Stimulated activated CD4-positive, alpha-beta T cell treated with anti-CD3 and anti-CD28 coated beads, TNF-alpha, amount 100 ng/mL, for 48 hours (primary cell): ENCODE results near the gene LGALS8.

ENCODE experiments used
- DNase-seq, 3 donors: peaks; one replicate each; pipeline ENCODE4 v3.0.0-alpha.2; 2020; ENCODE audit warnings: low read depth in 3 of 3

The LGALS8 gene

DNA sequence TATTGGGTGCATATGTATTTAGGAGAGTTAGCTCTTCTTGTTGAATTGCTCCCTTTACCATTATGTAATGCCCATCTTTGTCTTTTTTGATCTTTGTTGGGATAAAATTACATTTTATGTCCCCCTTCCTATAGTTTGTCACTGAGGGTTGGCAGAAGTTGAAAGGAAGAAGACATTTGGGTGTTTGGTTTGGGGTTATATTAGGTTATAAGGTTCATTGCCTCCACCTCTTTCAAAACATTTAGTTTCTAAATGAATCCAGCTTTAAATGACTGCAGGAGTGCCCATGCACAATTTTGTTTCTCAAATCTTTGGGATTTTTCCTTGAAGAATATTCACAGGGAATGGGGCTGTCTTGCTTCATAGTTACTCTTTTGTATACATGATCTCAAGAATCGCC is 14.6 kb upstream of the LGALS8 start:
- DNase-seq, result no peak

DNA sequence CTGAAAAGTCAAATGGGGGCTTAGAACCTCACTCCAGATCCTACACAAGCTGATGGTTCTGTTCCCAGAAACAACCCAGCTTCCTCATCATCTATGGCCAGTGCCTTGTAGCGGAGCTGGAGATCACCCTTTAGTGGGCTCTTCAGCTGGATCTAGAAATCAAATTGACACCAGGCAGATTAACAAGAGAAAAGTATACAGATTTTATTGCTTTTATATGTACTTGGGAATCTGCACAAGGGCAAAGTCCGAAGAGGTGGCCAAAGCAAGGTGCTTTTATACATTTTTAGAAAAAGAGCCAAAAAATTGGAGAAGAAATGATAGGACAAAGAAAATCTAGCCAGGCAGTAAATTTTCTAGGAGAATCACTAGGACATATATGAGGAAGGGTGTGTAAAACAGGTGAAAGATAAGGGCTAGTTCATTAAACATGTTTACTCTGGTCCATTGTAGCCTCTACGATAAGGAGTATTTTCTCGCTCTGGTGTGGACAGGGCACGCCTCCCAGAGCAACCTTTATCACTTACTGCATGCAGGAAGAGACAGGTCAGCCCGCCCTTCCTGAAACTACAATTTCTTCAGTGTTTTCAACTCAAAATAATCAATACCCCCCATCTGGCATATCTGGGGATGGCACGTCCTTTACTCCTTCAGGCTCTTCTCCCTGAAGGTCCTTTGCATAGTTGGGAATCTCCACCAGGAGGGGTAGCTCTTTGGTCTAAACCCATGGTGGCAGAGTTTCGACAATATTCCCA is 14.0 kb upstream of the LGALS8 start:
- DNase-seq, result no peak

DNA sequence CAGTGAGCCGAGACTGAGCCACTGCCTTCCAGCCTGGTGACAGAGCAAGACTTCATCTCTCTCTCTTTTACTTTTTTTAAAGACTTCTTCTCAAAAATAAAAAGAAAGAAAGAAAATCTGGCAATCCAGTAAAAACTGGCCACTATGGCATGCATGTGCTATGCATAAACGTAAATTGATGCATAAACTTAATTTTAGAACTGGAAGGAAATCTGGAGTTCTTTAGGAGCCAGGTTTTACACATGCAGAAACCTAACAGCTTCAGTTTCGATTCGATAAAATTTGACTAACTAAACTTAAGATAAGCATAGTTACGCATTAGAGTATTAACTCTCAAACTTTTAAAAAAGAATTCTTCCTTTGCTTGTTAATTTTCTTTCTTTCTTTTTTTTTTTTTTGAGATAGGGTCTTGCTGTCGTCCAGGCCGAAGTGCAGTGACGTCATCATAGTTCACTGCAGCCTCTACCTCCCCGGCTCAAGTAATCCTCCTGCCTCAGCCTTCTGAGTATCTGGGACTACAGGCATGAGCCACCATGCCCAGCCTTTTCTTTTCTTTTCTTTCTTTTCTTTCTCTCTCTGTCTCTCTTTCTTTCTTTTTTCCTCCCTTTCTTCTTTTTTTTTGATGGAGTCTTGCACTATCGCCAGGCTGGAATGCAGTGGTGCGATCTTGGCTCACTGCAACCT is 11.9 kb upstream of the LGALS8 start:
- DNase-seq, result no peak

DNA sequence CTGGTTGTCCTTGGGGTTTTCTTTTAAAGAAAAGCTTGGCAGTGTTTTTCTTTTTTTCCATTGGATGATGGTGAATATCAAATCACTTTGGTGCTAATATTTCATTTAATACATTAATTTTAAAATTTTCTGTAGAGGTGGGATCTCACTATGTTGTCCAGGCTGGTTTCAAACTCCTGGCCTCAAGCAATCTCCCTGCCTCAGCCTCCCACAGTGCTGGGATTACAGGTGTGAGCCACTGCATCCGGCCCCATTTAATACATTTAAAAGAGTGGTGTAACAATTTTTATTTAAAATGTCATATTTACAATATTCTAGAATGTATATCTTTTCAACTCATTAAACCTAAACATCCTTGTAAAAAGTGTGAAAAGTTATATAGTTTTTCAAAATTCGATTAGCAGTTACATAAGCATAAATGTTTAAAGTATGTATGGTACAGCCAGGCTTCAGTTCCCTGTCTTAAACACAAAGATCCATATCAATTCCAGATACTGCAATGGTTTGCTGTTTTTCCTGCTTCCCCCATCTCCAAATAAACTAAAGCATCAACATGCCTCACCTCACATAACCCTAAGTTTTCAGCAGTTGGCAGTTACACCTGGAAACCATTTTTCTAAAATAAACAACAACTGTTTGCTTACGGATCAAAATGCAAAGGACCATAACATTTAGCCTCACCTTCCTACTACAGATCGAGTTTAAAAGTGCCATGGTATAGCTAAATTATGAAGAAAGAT is 8.9 kb upstream of the LGALS8 start:
- no peak for DNase-seq

DNA sequence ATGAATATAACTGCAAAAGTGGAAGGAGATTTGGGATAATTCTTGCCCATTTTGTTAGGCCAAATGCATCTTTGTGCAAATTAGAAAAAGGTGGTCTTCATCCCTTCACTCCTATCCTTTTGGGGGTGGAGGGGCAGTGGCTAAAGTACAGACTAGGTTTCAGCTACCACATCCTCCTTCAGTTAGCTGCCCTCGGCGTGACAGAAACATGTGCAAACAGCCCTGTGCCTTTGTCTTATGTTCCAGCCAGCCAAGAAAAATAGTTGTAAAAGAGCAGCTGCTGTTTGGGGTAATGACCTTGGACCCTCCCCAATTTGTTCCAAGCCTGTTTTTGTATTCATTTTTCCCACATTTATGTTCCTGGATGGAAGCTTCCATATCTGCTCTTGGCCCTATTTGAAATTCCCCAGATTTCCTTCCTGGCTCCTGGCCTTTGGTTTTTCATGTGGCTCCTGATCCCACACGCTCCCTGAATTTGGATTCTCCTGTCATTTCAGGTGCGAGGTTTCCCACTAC is 8.3 kb upstream of the LGALS8 start:
- no peak for DNase-seq

DNA sequence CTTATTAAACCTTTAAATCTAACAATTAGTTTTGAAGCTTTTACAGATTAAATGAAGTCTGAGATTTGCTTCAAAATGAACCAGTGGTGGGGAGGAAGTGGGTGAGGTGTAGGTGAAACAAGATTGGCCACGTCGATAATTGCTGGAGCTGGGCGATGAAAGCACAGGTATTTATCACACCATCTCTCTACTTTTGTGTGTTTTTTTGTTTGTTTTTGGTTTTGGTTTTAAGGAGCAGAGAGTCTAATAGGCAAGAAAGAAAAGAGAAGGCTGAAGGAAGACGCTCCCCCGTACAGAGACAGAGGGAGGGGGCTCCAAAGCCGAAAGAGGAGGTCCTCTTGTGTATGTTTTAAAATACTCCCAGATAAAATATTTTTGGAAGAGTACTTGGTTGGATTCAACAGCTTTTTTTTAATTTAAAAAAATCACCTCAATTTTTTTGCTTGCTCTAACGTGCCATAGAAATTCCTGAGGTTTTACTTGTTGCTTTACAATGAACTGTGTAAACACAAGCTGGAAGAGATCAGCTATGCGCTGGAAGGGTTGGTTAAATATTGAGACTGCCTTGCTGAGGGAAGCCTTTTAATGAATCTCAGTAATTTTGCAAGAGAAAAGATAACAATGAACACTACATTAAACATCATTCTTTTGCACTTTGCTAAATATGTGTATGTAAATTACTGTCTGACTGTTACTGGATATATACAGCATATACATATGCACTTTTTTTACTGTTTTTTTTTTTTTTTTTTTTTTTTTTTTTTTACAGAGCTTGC is 6.7 kb upstream of the LGALS8 start:
- no peak for DNase-seq

DNA sequence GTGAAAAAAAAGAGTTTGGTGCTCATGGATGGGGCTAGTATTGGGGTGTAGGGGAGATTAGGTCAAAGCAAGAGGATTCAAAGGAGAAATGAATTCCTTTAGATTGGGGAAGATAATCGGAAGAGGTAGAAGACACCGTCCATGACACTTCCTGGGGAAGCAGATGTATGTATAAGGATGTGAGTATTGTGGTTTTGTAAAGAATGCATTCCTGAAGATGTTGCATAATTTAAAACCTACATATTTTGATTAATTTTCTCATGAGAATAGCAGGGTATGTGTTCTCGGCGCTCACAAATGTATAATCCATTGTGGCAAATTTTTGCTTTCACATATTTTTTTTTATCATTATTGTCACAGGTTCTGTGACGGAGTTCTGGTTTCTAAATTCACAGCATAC is 5.5 kb upstream of the LGALS8 start:
- DNase-seq, result no peak

DNA sequence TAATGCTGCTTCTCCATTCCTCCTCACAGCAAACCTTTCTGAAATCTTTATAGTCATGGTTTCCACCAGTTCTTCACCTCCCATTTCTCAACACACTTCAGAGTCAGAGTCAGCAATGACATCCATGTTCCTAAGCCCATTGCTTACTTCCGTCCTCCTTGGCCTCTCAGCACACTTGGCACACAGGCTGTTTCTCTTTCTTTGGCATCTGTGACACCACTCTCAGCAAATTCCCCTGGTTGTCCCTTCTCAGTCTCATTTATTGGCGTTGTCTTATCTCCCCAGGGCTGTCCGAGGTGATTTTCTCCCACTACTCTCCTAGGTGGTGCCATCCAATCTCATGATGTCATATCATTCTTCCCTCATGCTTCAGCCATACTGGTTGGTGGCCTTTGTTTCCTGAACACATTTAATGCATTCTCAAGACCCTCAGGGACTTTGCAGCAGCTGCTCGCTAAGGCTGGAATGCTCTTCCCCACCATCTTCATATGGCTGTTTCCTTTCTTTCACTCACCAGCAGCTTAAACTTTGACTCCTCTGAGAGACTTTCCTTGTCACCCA is 3.3 kb upstream of the LGALS8 start:
- no peak for DNase-seq

DNA sequence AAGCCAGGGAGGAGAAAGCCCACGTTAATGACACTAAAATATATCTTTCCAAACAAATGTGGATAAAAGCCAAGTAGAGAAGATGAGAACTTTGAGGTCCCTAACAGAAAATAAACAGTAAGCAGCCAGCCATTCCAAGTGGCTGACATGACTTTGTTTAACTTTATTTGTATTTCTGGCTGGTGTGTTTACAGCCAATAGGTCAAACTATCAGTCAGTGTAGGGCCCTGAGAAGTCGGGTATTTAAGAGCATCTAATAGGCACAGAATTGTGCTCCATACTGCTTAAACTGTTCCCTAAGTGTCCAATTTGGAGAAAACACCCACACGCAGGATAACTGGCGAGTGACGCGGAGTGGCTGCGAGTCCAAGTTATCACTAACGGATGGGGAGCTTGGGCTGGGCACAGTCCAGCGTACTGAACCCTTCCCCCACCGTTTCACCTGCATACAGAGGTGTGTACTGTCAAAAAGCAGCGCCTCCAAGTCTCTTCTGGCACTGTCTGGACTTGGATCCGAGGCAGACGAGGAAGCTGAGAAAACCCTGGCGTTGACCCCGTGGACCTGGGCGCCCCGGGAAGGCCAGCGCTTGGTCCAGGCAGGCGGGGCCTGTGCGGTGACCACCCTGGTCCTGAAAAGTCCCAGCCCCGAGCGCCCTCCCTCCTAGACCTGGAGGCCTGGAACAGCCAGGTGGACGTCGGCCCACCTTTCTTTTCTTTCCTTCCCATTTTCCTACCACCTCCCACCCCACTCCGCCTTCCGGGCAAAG is 662 bp upstream of the LGALS8 start:
- no peak for DNase-seq

DNA sequence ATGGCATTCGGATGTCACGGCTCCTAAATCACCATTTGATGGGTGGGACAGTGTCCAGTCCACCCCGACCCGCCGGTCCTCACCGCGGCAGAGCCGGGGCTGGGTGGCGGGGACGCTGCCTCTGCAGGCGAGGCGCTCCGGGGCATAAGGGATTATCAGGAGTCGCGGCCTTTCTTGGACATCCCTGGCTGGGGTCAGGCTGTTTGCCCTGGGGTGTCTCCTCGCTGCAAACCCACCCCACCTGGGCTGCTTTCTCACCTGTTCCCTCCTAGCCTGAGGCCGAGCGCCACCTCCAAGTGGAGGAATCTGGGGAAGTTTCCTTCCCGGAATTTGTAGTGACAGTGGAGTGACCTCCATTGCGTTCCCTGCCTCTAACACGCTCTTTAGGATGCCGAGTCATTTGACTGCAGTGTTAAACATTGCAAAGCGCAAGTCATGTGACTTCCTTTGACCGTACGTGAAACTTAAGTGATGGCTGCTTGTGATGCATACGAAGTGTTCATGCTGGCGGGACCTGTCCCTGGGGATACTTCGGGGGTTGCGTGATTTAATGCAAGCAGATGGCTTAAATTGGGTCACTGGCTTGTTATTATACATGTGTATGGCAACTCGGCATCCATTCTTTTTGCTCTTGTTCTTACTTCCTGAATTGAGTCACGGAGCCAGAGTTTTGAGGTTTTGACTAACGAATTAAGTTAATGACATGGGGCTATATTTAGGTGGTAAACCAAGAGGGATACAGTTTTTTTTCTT is 536 bp downstream of the LGALS8 start:
- peak; percentile 24 to 52 (median 37) for DNase-seq

DNA sequence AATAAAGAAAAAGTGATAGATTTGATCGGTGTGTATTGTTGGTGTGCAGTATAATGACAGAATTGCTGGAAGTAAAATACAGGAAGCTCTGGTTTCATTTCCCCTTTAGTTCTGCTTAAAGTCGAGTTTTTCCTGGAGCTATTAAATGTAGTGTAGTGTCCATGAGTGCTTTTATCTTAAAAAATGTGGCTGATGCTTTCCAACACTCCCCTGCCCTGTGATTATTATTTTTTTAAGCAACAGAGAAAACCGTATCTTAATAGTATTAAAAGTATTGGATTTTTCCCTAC is 1.1 kb downstream of the LGALS8 start:
- no peak for DNase-seq

DNA sequence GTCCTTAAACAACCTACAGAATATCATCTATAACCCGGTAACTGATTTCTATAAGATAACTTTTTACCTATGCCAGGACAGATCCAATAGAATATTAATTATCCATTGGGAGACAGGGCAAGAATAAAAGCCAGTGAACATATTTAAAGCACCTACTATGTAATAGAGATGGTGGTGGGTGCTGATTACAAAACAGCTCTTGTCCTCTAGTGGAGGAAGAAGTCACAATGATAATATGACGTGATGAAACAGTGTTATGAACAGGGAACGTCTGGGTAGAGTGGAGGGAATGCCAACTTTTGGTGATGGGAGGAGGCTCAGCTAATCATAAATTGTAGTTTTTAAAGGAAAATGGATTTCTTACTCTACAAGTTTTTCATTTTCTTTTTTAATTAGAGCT is 2.3 kb downstream of the LGALS8 start:
- DNase-seq, result no peak

DNA sequence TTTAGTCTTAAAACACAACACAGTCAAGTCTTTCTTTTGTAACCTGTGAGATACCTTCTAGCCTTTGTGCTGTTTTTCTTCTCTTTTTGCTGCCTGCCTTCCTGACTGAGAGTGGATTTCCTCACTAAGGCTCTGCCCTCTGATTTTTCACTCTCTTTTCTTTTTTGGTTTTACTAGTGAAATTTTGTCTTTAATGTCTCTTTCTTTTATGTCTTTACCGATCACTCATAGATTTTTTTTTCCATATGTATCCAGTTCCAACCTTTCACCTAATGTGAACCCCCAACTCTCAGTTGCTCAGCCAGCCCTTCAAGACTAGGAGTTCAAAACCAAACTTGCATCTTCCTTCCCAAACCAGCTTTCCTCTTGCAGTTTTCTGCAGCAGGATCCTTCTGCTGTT is 6.5 kb downstream of the LGALS8 start:
- no peak for DNase-seq

DNA sequence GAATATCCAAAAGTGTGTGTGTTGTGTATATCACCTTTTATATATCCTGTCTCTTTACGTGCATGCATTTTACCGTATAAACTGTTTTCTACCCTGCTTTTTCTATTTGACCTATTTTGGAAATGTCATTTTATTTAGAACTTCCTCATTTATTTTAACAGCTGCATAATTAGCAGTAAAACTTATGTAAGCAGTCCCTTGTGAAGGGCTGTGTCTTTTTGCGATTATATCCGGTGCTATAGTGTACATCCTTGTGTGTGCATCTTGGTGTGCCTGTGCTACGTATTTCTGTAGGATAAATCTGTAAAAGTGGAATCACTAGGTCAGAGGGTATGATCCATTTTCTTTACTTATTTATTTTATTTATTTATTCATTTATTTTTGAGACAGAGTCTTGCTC is 7.2 kb downstream of the LGALS8 start:
- no peak for DNase-seq

DNA sequence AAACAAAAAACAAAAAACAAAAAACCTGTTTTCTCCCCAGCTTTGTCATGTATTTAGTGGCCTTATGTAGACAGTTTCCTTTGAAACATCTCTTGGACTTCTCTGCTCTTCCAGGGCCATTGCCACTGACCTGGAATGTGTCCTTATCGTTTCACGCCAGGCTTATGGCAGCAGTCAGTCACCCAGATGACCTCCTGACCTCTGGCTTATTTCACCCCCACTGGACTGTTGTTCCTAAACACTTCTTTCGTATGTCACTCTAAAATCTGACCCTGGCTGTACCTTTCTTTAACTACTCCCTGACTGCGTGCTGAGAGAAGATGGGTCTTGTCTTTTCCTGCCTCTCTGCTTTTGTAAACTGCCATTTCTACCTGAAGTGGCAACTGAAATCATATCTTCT is 9.1 kb downstream of the LGALS8 start:
- DNase-seq, result no peak

DNA sequence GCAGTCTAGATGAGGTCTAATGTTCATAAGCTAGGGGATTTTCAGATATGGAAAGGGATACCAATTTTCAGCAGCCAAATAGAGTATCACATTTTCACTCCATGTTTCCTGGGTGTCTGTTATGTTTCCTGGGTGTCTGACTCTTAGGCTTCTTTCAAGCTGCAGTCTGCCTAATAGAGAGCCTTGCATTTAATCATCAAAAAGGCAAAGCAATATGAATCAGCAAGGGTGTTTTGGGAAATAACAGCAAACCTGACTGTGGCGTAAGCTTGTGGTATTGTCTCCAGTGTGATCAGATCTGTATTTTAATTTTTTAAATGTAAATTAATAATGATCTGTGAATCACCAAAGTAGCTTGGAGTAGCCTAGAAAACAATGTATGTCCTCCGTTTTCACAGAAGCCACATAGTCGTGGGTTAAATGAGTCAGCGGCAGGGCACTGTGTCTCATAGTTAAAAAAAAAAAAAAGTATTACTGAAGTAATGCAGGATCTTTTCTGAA is 10.4 kb downstream of the LGALS8 start:
- peak in 2 of 3 donors; percentile 23 to 29 for DNase-seq

DNA sequence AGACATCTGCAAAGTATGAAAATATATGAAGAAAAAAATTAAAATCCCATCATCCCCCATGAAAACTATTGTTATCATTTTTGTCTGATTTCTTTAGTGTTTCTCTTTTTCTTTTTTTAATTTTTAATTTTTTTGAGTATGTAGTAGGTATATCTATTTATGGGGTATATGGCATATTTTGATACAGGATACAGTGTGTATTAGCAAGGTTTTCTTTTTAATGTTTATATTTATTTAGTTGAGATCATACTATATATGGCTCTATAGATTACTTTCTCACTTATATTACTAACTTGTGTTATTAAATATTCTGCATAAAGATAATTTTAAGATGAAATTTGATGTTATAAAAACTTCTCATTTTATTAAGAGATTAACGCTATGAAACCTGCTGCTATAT is 11.4 kb downstream of the LGALS8 start:
- DNase-seq, result no peak

DNA sequence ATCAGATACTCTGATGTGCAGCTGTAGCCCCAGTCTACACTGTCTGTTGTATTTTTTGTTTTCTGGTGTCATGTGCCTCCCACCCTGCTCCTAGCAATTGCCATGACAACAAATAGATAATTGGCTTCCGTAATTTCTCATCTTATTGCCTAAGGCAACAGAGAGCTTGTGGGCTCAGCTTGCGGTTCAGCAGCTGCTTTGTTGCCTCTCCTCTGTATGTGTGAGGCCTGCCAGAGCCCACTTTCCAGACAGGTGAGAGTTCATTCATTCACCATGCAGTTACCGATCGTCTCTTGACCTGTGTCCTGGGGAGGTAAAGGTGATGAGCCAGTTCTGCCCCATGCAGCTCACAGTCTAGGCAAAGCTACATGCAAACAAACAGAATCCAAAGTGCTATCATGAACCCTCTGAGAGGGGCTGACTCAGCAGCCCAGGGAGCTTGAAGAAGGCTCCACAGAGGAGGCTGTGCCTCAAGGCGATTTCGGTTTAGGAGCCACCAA is 11.9 kb downstream of the LGALS8 start:
- no peak for DNase-seq

DNA sequence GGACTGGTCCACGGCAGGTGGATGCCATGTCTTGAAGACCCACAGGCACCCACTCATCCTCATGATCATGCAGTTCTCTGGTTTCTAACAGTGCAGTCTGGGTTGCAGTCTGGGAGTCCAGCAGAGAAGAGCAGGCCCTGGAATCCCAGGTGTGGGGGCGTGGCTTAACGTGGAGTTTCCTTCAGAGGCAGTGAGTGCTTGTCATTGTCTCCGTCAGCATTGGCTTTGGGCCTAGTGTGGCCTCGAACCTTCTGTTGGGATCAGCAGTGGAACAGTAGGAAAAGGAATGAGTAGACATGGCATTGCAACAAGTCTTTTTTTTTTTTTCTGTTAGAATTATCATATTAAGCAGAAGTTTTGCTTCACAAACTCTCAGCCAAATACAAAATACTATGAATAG is 12.8 kb downstream of the LGALS8 start:
- no peak for DNase-seq
